GM19193 (cell line): ENCODE data around the gene UBE2G1.
A peak's percentile ranks its signal among the peaks of the same experiment; 100 is the strongest.

ENCODE experiments used
- POLR2A ChIP-seq: IDR thresholded peaks from 4 replicates; pipeline ENCODE4 v1.6.1; 2011; ENCODE audit not compliant: insufficient read depth, insufficient read length; ENCODE audit errors: extremely low read depth

The UBE2G1 gene

DNA sequence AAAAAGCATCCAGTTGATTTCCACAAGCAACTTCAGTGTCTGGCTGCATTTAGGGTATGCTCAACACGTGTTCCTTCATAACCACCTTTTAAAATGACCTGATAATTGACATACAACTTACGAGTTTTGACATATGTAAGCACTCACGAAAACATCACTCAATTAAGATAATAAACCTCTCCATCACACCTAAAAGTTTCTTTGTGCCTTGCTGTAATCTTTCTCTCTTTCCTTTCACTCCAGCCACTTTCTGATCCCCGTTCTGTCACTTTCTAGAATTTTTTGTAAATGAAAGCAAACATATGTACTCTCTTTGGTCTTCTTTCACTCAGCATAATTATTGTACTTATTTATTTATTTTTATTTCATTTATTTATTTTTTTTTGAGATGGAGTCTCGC is 20.7 kb upstream of the UBE2G1 start:
- no peak for TF ChIP-seq POLR2A

DNA sequence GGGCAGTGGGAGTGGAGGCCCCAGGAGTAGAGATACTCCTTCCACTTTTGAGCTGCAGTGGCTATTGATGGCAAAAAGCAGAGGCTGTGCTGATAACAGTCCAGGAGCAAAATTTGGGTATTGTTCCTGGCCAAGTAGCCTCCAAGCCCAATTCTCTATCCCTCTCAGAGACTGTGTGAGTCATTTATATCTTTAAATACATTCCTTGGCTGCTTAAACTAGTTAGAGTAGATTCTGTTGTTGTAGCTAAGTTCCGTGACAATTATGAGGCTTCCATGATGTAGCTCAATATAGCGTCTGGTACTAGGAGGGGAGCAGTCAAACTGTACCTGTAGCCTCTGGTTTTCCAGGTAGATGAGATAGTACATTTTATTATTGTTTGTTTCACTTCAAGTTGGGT is 19.9 kb upstream of the UBE2G1 start:
- TF ChIP-seq POLR2A = no peak

DNA sequence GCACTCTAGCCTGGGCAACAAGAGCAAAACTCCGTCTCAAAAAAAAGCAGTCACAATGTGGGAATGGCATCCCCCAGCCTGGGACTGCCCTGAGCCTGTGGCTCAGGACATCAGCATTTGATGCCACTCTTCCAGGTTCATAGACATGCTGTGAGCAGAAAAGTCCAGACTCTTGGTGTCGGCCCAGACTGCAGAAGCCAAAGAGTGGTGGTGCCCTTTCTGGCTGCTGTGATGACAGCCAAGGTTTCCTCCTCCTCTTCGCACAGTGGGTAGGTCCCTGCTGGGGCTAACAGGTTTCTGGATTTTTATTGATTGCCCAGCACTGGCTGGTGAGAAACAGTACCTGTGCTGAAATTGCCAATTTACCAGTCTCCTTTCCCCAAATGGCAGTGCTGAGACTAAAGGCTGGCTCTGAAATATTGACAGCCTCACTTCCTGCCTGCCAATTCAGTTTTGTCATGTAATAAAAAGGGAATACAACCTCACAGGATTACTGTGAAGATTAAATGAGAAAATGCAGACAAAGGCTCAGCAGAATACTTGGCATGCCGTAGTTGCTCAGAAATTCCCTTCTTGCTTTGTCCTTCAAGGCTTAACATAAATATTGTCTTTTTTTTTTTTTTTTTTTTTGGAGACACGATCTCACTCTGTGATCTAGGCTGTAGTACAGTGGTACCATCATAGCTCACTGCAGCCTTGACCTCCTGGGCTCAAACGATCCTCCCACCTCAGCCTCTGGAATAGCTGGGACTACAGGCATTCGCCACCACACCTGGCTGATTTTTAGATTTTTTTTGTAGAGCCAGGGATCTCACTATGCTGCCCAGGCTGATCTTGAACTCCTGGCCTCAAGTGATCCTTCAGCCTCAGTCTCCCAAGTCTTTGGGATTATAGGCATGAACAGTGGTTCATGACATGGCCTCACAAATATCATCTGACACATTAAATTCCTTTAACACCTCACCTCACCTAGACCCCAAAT is 15.5 kb upstream of the UBE2G1 start:
- no peak for TF ChIP-seq POLR2A

DNA sequence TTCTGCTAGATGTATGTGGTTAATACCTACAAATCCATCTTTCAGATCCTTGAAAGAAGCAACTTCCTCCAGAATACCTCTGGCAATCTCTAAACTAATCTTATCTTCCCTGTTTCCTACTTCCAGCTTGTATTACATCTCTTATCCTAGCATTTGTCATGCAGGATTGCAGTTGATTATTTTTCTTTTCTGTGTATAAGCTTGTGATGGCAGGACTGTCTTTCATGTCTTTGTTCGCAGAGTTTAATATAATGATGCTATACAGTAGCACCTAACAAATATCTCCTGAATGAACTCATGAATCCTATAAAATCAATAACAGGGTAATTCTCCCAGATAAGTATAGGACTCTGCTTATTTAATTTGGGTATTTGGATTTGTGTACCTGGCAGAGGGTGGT is 12.2 kb upstream of the UBE2G1 start:
- no peak for TF ChIP-seq POLR2A

DNA sequence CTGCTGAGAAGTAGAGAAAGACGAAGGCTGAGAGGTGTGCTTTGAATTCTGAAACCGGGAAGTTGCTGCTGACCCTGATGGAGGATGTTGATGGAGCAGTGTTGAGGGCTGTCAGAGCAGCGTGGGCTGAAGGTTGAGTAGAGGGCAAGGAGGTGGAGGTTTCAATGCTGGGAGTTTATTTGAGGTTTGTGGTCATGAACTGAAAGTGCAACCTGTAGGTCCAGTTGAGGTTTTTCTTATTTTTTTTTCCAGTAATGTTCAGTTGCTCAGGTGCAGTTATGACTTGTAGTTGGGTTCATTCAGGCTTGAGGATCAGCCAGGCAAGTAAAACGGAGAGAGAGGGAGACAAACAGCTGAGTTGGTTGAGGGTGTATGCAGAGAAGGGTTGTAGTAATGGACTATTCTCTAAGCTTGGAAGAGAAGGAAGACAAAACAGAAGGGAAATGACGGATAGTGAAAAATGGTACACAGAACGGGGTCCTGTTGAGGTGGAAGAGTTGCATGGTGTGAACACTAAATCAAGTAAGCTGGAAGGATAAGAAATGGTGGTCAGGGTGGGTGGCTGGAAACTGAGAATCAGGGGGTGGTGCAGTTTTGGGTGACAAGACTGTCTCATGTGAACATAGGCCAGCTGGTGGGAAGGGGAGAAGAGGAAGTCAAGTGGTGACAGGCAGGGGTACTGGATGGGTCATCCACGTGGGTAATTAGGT is 8.7 kb upstream of the UBE2G1 start:
- no peak for TF ChIP-seq POLR2A

DNA sequence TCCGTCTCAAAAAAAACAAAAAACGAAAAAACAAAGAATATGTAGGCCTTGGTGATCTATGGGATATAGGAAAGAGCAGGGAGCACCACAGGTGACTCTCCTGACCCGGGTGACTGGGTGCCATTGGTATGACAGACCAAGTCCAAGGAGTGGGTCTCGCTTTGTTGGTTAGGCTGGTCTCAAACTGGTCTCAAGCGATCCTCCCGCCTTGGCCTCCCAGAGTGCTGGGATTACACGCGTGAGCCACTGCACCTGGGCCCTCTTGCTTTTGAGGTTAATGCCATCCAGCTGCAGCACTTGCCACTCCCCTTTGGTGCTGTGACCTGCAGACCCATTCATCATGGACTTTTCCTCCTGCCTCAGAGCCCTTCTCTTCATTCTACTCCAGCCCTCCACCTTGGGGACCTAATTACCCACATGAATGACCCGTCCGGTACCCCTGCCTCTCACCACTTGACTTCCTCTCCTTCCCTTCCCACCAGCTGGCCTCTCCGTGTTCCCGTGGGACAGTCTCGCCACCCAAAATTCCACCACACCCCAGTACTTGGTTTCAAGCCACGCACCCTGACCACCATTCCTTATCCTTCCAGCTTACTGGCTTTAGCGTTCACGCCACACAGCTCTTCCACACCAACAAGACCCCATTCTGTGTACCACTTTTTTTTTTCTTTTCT is 3.2 kb upstream of the UBE2G1 start:
- no peak for TF ChIP-seq POLR2A

DNA sequence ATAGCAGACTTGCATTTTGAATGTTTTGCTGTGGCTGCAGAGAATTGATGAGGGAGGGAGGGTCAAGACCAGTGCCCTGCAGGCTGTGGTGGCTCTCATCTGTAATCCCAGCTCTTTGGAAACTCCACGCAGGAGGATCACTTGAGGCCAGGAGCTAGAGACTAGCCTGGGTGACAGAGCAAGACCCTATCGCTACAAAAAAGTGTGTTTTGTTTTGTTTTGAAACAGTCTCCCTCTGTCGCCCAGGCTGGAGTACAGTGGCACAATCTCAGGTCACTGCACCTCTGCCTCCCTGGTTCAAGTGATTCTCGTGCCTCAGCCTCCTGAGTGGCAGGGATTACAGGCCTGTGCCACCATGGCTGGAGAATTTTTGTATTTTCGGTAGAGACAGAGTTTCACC is 1.9 kb upstream of the UBE2G1 start:
- no peak for TF ChIP-seq POLR2A

DNA sequence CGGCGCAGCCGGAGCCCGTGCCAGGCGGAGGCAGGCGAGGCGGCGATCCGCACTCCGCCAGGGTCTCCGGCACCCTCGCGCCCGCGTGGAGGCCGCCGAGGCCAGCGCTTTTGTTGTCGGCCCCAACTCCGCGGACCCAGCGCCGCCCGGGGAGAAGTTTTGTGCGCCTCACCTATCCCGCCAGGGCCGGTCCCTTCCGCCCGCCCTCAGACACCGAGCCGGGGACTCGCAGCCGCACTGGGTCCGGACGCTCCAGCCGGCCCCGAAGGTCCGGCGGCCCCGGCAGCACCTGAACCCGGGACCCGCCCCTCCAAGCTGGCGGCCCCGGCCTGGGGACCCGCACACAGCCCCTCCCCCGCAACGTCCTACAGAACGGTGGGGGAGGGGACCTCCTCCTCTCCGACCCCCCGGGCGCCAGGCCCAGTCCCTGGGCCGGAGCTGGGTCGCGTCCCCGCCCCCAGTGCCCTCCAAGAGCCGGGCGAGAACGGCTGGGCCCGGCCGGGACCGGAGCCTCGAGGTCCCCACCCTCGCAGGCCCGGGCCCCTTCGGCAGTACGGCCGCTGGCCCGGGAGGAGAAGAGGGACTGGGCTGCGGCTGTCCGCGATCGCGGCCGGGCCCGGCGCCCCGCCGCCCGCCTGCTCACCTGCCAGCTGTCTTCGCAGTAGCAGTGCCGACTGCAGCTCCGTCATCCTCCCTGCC is 698 bp downstream of the UBE2G1 start:
- peak; percentile 13 for TF ChIP-seq POLR2A

DNA sequence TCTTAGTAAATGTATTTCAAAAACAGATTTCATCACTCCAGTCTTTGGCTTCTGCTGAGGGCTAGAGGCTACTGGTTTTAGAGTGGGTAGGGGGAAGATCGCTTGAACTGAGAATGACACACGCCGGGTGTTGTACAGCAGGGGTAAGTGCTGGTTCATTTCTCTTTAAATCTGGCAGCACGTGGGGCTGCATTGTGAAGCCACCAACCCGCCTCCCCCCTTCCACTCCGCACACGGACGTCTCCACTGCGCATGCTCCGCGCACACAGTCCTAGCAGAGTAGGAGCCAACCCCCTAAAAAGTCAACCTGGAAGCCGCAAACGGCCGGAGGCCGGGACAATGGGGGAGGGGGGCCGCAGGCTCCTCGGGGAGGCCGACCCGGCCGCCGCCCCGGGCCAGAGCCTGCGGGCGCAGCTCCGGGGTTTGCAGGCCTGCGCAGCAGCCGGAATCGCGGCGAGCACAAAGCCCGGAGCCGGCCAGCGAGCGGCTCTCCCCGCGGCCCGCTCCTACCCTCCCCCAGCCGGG is 1.3 kb downstream of the UBE2G1 start:
- peak; percentile 69 for TF ChIP-seq POLR2A

DNA sequence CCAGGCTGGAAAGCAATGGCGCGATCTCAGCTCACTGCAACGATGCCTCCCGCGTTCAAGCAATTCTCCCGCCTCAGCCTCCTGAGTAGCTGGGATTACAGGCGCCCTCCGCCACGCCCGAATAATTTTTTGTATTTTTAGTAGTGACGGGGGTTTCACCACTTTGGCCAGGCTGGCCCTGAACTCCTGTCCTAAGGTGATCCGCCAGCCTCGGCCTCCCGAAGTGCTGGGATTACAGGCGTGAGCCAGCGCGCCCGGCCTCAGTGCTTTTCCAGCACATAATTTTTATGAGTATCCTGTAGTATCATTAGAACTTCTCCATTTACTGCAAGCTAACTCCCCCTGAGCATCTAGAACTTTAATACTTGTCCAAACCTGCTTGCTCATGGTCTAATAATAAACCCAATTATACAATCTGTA is 1.8 kb downstream of the UBE2G1 start:
- TF ChIP-seq POLR2A = no peak

DNA sequence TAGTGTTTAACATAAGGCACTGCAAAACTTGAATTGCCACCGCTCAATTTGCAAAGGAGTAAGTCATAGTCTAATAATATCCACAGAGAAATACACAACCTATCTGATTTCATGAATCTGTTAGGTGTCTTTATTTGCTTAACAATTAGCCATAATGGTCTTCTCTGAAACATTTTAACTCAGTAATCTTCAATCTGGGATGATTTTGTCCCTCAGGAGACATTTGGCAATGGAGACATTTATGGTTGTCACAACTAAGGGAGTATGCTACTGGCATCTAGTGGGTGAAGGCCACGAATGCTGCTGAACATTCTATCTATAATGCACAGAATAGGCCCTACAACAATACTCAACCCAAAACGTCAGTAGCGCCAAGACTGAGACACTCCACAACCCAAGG is 4.3 kb downstream of the UBE2G1 start:
- no peak for TF ChIP-seq POLR2A

DNA sequence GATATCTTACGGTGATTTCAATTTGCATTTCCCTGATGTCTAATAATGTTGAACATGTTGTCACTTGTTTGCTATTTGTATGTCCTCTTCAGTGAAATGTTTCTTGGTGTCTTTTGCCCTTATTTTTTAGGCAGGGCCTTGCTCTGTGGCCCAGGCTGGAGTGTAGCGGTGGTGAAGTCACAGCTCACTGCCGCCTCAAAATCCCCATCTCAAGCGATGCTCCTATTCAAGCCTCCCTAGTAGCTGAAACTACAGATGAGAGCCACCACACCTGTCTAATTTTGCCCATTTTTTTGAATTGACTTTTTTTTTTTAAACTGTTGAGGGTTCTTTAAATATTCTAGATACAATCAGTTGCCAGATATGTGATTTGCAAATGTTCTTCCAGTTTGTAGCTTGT is 8.3 kb downstream of the UBE2G1 start:
- TF ChIP-seq POLR2A = no peak

DNA sequence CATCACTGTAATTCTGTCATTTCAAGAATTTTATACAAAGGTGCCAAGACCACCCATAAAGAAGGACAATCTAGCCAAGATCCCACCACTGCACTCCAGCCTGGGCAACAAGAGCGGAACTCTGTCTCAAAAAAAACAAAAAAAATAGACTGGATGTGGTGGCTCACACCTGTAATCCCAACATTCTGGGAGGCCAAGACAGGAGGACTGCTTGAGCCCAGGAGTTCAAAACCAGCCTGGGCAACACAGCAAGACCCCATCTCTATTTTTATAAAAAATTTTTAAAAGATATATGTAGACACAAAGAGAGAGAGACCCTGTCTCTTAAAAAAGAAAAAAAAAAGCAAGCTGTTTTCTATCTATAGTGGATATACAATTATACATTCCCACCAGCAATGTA is 8.8 kb downstream of the UBE2G1 start:
- TF ChIP-seq POLR2A = no peak

DNA sequence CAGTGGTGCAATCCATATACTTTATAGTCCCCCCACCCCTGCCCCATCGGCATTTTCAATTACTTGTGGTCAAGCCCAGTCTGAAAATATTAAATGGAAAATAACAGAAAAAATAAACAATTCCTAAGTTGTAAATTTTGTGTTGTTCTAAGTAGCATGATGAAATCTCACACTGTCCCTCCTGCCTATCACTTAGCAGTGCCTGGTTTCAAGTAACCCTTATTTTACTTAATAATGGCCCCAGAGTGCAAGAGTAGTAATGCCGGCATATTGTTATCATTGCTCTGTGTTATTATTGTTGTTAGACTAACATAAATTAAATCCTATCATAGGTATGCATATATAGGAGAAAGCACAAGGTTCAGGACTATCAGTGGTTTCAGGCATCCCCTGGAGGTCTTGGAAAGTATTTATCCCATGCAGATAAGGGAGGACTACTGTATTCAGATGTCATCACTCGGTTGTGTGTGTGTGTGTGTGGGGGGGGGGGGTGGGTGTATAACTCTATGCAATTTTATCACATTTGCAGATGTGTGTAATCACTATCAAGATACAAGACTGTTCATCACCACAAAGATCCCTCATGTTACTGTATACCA is 9.3 kb downstream of the UBE2G1 start:
- no peak for TF ChIP-seq POLR2A
